ENCODE results near the gene NDRG3.

The NDRG3 gene

DNA sequence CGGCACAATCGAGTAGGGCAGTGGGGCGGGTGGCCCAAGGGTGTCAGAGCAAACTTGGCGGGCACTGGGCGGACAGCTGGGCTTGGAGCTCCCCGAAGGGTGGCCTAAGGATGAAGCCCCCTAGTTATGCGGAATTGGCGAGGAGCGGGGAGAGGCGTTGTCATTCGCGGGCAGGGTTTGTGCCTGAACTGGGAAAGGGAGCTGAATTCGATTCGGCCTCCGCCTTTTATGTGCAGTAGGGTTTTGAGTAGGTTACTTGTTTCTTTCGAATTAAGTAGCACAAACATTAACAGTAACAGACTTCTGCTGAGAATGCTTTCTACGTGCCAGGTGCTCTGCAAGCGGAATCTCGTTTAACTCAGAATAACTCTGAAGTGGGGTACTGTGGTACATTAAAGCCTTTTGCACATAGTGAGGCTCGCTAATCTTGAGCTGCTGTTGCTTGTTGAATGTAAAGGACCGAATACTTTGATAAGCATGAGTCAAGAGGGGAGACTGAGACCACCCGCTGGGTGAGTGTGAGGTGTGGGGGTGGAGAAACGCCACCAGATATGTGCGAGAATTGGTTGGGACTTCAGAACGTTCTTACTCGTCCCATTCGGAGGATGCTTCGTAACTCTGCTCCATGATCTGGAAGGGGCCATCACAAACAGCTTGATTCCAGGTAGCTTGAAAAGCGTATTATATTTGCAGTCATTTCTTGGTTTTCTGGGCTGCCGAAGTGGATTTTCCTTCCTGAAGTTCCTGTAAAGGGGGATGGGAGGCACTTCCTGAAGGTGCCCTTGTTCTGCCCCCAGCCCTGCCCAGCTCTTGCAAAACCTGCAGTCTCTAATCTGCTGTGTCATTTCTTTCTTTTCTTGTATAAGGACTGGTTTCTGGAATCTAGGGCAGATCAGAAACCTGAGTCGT lies 139.5 kb downstream of the NDRG3 start:
- DNase-seq (ENCODE audit: low read depth in 2 of 2): no peak

DNA sequence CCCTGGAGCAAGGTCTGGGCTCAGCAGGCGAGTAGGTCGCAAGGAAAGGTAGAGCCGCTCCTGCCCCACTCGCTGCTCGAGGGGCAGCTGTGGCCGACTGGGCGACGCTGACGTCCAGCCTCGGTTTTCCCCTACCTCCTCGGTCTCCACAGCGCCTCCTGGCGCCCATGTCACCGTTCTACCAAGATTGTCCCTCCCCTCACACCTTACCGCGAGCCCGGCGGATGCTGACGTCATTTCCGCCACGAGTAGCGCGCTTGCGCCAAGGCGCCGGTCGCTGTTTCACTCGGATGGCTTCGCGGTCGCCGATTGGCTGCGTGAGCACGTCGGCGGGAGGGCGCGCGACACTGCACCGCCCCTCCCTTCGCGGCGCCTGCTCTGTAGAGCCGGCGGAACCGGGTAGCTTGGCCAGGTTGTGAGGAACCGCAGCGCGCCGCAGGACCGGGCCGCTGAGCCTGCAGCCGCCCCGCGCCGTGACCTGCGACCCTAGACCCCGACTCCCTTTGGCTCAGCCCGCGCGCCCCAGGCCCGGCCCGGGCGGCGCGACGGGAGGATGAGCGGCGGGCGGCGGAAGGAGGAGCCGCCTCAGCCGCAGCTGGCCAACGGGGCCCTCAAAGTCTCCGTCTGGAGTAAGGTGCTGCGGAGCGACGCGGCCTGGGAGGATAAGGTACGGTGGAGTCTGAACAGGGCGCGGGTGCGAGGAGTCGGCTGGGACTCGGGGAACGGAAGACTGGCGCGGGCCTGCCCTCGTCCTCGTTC lies 140.3 kb downstream of the NDRG3 start, which contains the start of gene RAB5IF:
Gene RAB5IF (plus strand): TSS at position 381 of the 759 bp plus-strand sequence. CDS start 173 bp downstream, at position 554.
- peak; percentile 98 to 99 for DNase-seq (ENCODE audit: low read depth in 2 of 2)

DNA sequence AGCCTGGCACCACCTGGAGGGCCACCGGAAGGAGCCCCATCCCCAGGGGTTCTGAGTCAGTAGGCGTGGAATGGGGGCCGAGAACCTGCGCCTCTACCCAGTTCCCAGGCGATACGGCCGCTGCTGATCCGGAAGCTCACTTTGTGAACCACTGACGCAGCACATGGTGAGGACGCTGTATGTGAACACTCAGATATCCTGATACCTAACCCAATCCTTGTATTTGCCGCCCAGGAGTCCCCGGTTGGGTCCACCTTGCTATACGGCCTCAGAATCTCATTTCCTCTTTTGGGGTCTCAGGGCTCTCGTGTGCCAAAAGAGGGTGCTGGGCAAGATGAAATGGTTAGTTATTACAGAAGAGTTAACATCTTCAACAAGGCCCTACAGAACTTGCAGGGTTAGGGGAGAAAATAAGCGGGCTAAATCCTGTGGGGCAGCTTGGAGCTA lies 140.9 kb downstream of the NDRG3 start:
- DNase-seq (ENCODE audit: low read depth in 2 of 2): peak in 1 of 2 donors; percentile 25
